ENCODE data around the gene TBL1Y.
"Not testable (repeated sequence)": the region's sequence is repeated elsewhere in the genome, so short reads cannot be mapped to it uniquely, and the experiment has no call there.

- TF ChIP-seq SRF (IDR thresholded peaks at IDR 0.05; ENCODE audit: low read depth in 2 of 2, low read length in 2 of 2); POLR2A (IDR thresholded peaks at IDR 0.05; ENCODE audit: low read depth, low read length); YY1 (IDR thresholded peaks at IDR 0.05; ENCODE audit: low read depth, low read length); CTCF (IDR thresholded peaks at IDR 0.05 in 2 of 3, conservative IDR thresholded peaks at IDR 0.05 in 1 of 3; ENCODE audit: control insufficient read depth in 2 of 3, extremely low read depth in 1 of 3, insufficient read depth in 1 of 3, low read depth in 3 of 3, low read length in 3 of 3); ZBED1 (IDR thresholded peaks at IDR 0.05; ENCODE audit: borderline replicate concordance); POLR2AphosphoS5 (IDR thresholded peaks at IDR 0.05; ENCODE audit: low read length); RAD21 (IDR thresholded peaks at IDR 0.05; ENCODE audit: insufficient read depth, low read depth, low read length); EP300 (IDR thresholded peaks at IDR 0.05; ENCODE audit: borderline replicate concordance in 1 of 2, control insufficient read depth in 1 of 2, low read depth in 2 of 2, low read length in 2 of 2); IRF3 (IDR thresholded peaks at IDR 0.05); CBFB (IDR thresholded peaks at IDR 0.05; ENCODE audit: low read depth); ZNF274 (IDR thresholded peaks at IDR 0.05; ENCODE audit: insufficient read depth, insufficient read length); ZNF207 (IDR thresholded peaks at IDR 0.05; ENCODE audit: borderline replicate concordance); RBBP5 (conservative IDR thresholded peaks at IDR 0.05): not testable (repeated sequence)
These were observed 170.1 kb downstream of the TBL1Y start for GRCh38 chrY:7080548-7080947.

Measured in GM12878 (cell line).